SK-N-SH (cell line): ENCODE results near the gene IRX5. TPM values are rescaled to one million over a fixed set of nuclear protein-coding genes. Genes with fewer than 3 reads are reported as not detected.
A peak's percentile ranks its signal among the peaks of the same experiment; 100 is the strongest.

Source experiments
- CTCF ChIA-PET: fragments of 300-600, 350-600 bp; formaldehyde crosslinking; extraction: SDS; loops from one replicate; lab custom pipeline; 2021; lab: Yijun Ruan, JAX
- POLR2A ChIA-PET: fragments of 350-600 bp; sonication (Branson Sonifier 250); formaldehyde crosslinking; extraction: SDS; loops from one replicate; lab custom pipeline; 2020; ENCODE audit warnings: antibody characterized with exemption, inconsistent platforms; lab: Yijun Ruan, JAX
- DNase-seq: peaks from one replicate; pipeline ENCODE4 v3.0.0; 2012
- H2AFZ ChIP-seq: fragments of 200-600 bp; sonication (generic); 2 replicates; pipeline ENCODE4 v1.8.1; 2016; ENCODE audit warnings: antibody characterized with exemption, mild to moderate bottlenecking, low read depth
- H3F3A ChIP-seq: fragments of 200-600 bp; sonication (generic); replicated peaks from 2 replicates; pipeline ENCODE3; 2016; ENCODE audit warnings: antibody characterized with exemption, mild to moderate bottlenecking; ENCODE audit not compliant: insufficient read depth
- H3K27ac ChIP-seq, 2 experiments: fragments of 200-500 bp in 1 of 2; fragments of 200-600 bp in 1 of 2; sonication (Bioruptor generic) in 1 of 2; sonication (generic), shearing (Covaris generic) in 1 of 2; 2 replicates each; pipeline versions ENCODE4 v1.5.1 to v1.6.1; 2014 to 2016; ENCODE audit warnings: low read depth in 2 of 2, inconsistent platforms in 1 of 2, low read length in 1 of 2, mild to moderate bottlenecking in 1 of 2, mixed read lengths in 1 of 2
- H3K27me3 ChIP-seq: fragments of 200-600 bp; sonication (generic), shearing (Covaris generic); 2 replicates; pipeline ENCODE4 v1.6.1; 2016; ENCODE audit warnings: mixed run types; ENCODE audit not compliant: insufficient read depth
- H3K36me3 ChIP-seq, 2 experiments: fragments of 200-500 bp in 1 of 2; fragments of 200-600 bp in 1 of 2; sonication (Bioruptor generic) in 1 of 2; sonication (generic) in 1 of 2; replicated peaks in 1 of 2; 2 replicates each; pipeline versions ENCODE3 to v1.5.1; 2014 to 2016; ENCODE audit warnings: low read length in 1 of 2, mild to moderate bottlenecking in 1 of 2; ENCODE audit not compliant: insufficient read depth in 2 of 2, control insufficient read depth in 1 of 2
- H3K4me1 ChIP-seq, 2 experiments: fragments of 200-500 bp in 1 of 2; fragments of 200-600 bp in 1 of 2; sonication (Bioruptor generic) in 1 of 2; sonication (generic), shearing (Covaris generic) in 1 of 2; 2 replicates each; pipeline versions ENCODE4 v1.5.1 to v1.6.1; 2014 to 2016; ENCODE audit warnings: low read depth in 1 of 2, low read length in 1 of 2, mixed run types in 1 of 2; ENCODE audit not compliant: insufficient read depth in 2 of 2, control insufficient read depth in 1 of 2
- H3K4me2 ChIP-seq: fragments of 200-600 bp; sonication (generic), shearing (Covaris generic); 2 replicates; pipeline ENCODE4 v1.6.1; 2017; ENCODE audit warnings: mixed run types
- H3K4me3 ChIP-seq, 2 experiments: fragments of 200-500 bp in 1 of 2; fragments of 200-600 bp in 1 of 2; sonication (Bioruptor generic) in 1 of 2; sonication (generic), shearing (Covaris generic) in 1 of 2; 2 replicates each; pipeline versions ENCODE4 v1.5.1 to v1.8.1; 2014 to 2016; ENCODE audit warnings: low read depth in 2 of 2, inconsistent platforms in 1 of 2, low read length in 1 of 2, mild to moderate bottlenecking in 1 of 2, mixed read lengths in 1 of 2, moderate library complexity in 1 of 2
- H3K79me2 ChIP-seq: fragments of 200-600 bp; sonication (generic); 2 replicates; pipeline ENCODE4 v1.8.1; 2017; ENCODE audit warnings: mild to moderate bottlenecking; ENCODE audit not compliant: insufficient read depth
- H3K9ac ChIP-seq: fragments of 200-600 bp; sonication (generic); 2 replicates; pipeline ENCODE4 v1.6.1; 2017; ENCODE audit warnings: mixed run types
- H3K9me2 ChIP-seq: fragments of 200-600 bp; sonication (generic); 2 replicates; pipeline ENCODE4 v1.6.1; 2017; ENCODE audit warnings: mixed run types
- H3K9me3 ChIP-seq: fragments of 200-600 bp; sonication (generic); 2 replicates; pipeline ENCODE4 v1.6.1; 2017; ENCODE audit warnings: mixed run types, mild to moderate bottlenecking, moderate library complexity
- H4K20me1 ChIP-seq: fragments of 200-600 bp; sonication (generic); 2 replicates; pipeline ENCODE4 v1.6.1; 2017; ENCODE audit warnings: mild to moderate bottlenecking, mixed run types; ENCODE audit not compliant: insufficient read depth
- EP300 ChIP-seq, 2 experiments: IDR thresholded peaks; 2 replicates each; pipeline versions ENCODE4 v1.4.0 to v1.6.1; 2012; ENCODE audit warnings: borderline replicate concordance in 1 of 2, low read depth in 1 of 2, low read length in 1 of 2
- FOSL2 ChIP-seq: IDR thresholded peaks from 2 replicates; pipeline ENCODE4 v1.4.0; 2012; ENCODE audit warnings: low read depth, mild to moderate bottlenecking, moderate library complexity, borderline replicate concordance
- GATA2 ChIP-seq: sonication (generic); formaldehyde crosslinking; IDR thresholded peaks from 2 replicates; pipeline ENCODE4 v1.5.0; 2020; ENCODE audit warnings: mild to moderate bottlenecking, missing genetic modification reagents
- MXI1 ChIP-seq: IDR thresholded peaks from 2 replicates; pipeline ENCODE4 v1.6.1; 2012; ENCODE audit warnings: mild to moderate bottlenecking, low read depth, low read length, improper control_type of control experiment
- PBX3 ChIP-seq: IDR thresholded peaks from 2 replicates; pipeline ENCODE4; 2012
- SIN3A ChIP-seq: IDR thresholded peaks from 2 replicates; pipeline ENCODE4 v1.6.1; 2012; ENCODE audit warnings: low read depth, mild to moderate bottlenecking, low read length, moderate library complexity, borderline replicate concordance
- SMC3 ChIP-seq: IDR thresholded peaks from 2 replicates; pipeline ENCODE4 v1.6.1; 2012; ENCODE audit warnings: low read depth, low read length, improper control_type of control experiment
- TAF1 ChIP-seq: IDR thresholded peaks from 2 replicates; pipeline ENCODE4 v1.6.1; 2012; ENCODE audit warnings: low read depth, mild to moderate bottlenecking, low read length, moderate library complexity, borderline replicate concordance
- USF1 ChIP-seq: IDR thresholded peaks from 2 replicates; pipeline ENCODE4 v1.4.0; 2012; ENCODE audit warnings: low read depth, borderline replicate concordance
- YY1 ChIP-seq: IDR thresholded peaks from 2 replicates; pipeline ENCODE4 v1.4.0; 2012; ENCODE audit warnings: low read depth, mild to moderate bottlenecking
- WGBS: methylation state at CpG from one replicate; pipeline ENCODE4 v1.1.6; 2017; ENCODE audit warnings: low lambda C conversion rate; 5-methylcytosine and 5-hydroxymethylcytosine counted together
- polyA plus RNA-seq, 3 experiments: library from polyadenylated mRNA; depleted of rRNA; stranded (reverse); fragments of >200 nt; gene quantifications; 2 replicates each; pipeline ENCODE4 v1.2.3, GENCODE V29; 2012

Gene IRX5
- polyA plus RNA-seq, 1 of the 3 experiments (the other 2 are of a cell fraction) = 1.4 TPM

GRCh38 chr16:54927125-54928015 lies 3.3 kb upstream of the IRX5 start:
- CTCF ChIA-PET = interaction anchor here (1.1 to 1.7 kb wide), 5 partner anchors 9 to 865 kb away, joined by 3 to 6 read pairs (median 3); no protein-coding TSS in a partner anchor
- peak overlapping the region; percentile 81 to 95 for H3K27ac ChIP-seq
- no peaks in the 10 kb centered on the region for H3K27me3 ChIP-seq
- WGBS = 20% methylated on average over 13 of the region's 13 CpGs
- H3F3A ChIP-seq = peaks cover 32% of the 10 kb centered on the region
- peaks cover 56% of the 10 kb centered on the region for H3K79me2 ChIP-seq
- POLR2A ChIA-PET = interaction anchor here (0.6 kb wide), 1 partner anchor 445 kb away, joined by 3 read pairs; no protein-coding TSS in a partner anchor
- H3K9me3 ChIP-seq = no peaks in the 10 kb centered on the region
- peaks cover 18 to 26% of the 10 kb centered on the region in 2 experiments; a peak in 3 of 4 replicates for H3K4me1 ChIP-seq
- H3K4me2 ChIP-seq = peak overlapping the region; percentile 79
- TF ChIP-seq SMC3 (no peak), MXI1 (peak; percentile 46), USF1 (no peak), EP300 (IDR thresholded peaks at IDR 0.05; ENCODE audit: borderline replicate concordance in 1 of 2, low read depth in 1 of 2, low read length in 1 of 2) (no peak), YY1 (no peak)
- peaks cover 32% of the 10 kb centered on the region for H4K20me1 ChIP-seq
- no peak for DNase-seq
- H3K9ac ChIP-seq = peak overlapping the region; percentile 84
- peak overlapping the region; percentile 73 for H2AFZ ChIP-seq
- no peaks in the 10 kb centered on the region for H3K9me2 ChIP-seq
- peaks cover 1 to 4% of the 10 kb centered on the region in 2 experiments for H3K36me3 ChIP-seq
- H3K4me3 ChIP-seq = peak overlapping the region; percentile 81 to 89

GRCh38 chr16:54928016-54928356 lies 2.7 kb upstream of the IRX5 start:
- Histone ChIP-seq H4K20me1 (peaks cover 31% of the 10 kb centered on the region), H3K27me3 (no peaks in the 10 kb centered on the region), H3K4me3 (peak overlapping the region; percentile 81 to 89), H2AFZ (peak overlapping the region; percentile 73), H3K9ac (peak overlapping the region; percentile 84), H3K9me3 (no peaks in the 10 kb centered on the region), H3K9me2 (no peaks in the 10 kb centered on the region), H3F3A (peaks cover 32% of the 10 kb centered on the region), H3K36me3 (no peaks in the 10 kb centered on the region), H3K4me2 (peak overlapping the region; percentile 79), H3K4me1 (peaks cover 14 to 23% of the 10 kb centered on the region in 2 experiments; a peak in 3 of 4 replicates), H3K27ac (peak overlapping the region; percentile 81 to 95), H3K79me2 (peaks cover 60% of the 10 kb centered on the region)
- no peak for DNase-seq
- 0 out of 2 replicates have a peak, but pooled peaks have one; percentile 3 for TF ChIP-seq TAF1
- peak; percentile 34 for TF ChIP-seq GATA2
- TF ChIP-seq FOSL2 = no peak
- no peak for TF ChIP-seq EP300 (IDR thresholded peaks at IDR 0.05; ENCODE audit: borderline replicate concordance in 1 of 2, low read depth in 1 of 2, low read length in 1 of 2)
- TF ChIP-seq MXI1 = no peak; the same call in none of the 2 replicates
- TF ChIP-seq SIN3A = peak; percentile 45; the same call in 1 of the 2 replicates
- TF ChIP-seq PBX3 = peak; percentile 7; the same call in 1 of the 2 replicates
- CTCF ChIA-PET = interaction anchor here (1.1 to 1.7 kb wide), 5 partner anchors 10 to 866 kb away, joined by 3 to 6 read pairs (median 3); no protein-coding TSS in a partner anchor
- WGBS = 1% methylated on average over 13 of the region's 13 CpGs
- POLR2A ChIA-PET = interaction anchor here (0.6 kb wide), 1 partner anchor 444 kb away, joined by 3 read pairs; no protein-coding TSS in a partner anchor
